Hepatocyte (in vitro differentiated cells): ENCODE results near the gene PGA4. TPM values are rescaled to one million over a fixed set of nuclear protein-coding genes. Genes with fewer than 3 reads are reported as not detected.

Source experiments
- DNase-seq: peaks from one replicate; pipeline ENCODE4 v3.0.0-alpha.2; 2016; ENCODE audit warnings: low spot score
- H2AFZ ChIP-seq: fragments of 200-600 bp; sonication (generic); 2 replicates; pipeline ENCODE4 v1.6.0; 2016; ENCODE audit warnings: antibody characterized with exemption, mild to moderate bottlenecking
- H3K27ac ChIP-seq: fragments of 200-600 bp; sonication (generic); 2 replicates; pipeline ENCODE4 v1.5.1; 2016; ENCODE audit warnings: mild to moderate bottlenecking
- H3K27me3 ChIP-seq: fragments of 200-600 bp; sonication (generic); 2 replicates; pipeline ENCODE4 v1.6.1; 2016
- H3K36me3 ChIP-seq: fragments of 200-600 bp; sonication (generic); replicated peaks from 2 replicates; pipeline ENCODE4 v1.5.1; 2016; ENCODE audit warnings: low read depth; ENCODE audit not compliant: insufficient read depth
- H3K4me1 ChIP-seq: fragments of 200-600 bp; sonication (generic); 2 replicates; pipeline ENCODE4 v1.5.1; 2016; ENCODE audit warnings: mild to moderate bottlenecking, moderate library complexity; ENCODE audit not compliant: insufficient read depth
- H3K4me2 ChIP-seq: fragments of 200-600 bp; sonication (generic); 2 replicates; pipeline ENCODE4 v1.6.0; 2016
- H3K4me3 ChIP-seq: fragments of 200-600 bp; sonication (generic); 2 replicates; pipeline ENCODE4 v1.5.1; 2016; ENCODE audit warnings: mild to moderate bottlenecking
- H3K79me2 ChIP-seq: fragments of 200-600 bp; sonication (generic); 2 replicates; pipeline ENCODE4 v1.6.0; 2017; ENCODE audit warnings: mild to moderate bottlenecking
- H3K9me2 ChIP-seq: fragments of 200-600 bp; sonication (generic); replicated peaks from 2 replicates; pipeline ENCODE4 v1.6.0; 2017; ENCODE audit warnings: mild to moderate bottlenecking; ENCODE audit not compliant: insufficient read depth
- H3K9me3 ChIP-seq: fragments of 200-600 bp; sonication (generic); 2 replicates; pipeline ENCODE4 v1.5.1; 2016; ENCODE audit warnings: low read depth, mild to moderate bottlenecking
- H4K20me1 ChIP-seq: fragments of 200-600 bp; sonication (generic); 2 replicates; pipeline ENCODE4 v1.6.0; 2016; ENCODE audit warnings: mild to moderate bottlenecking; ENCODE audit not compliant: insufficient read depth, poor library complexity, severe bottlenecking
- EZH2 ChIP-seq: fragments of 200-600 bp; sonication (generic); IDR thresholded peaks from 2 replicates; pipeline ENCODE4 v1.6.1; 2016; ENCODE audit warnings: antibody characterized with exemption, mild to moderate bottlenecking, borderline replicate concordance
- EZH2phosphoT487 ChIP-seq: fragments of 200-600 bp; sonication (generic); IDR thresholded peaks from one replicate; pipeline ENCODE4 v1.6.1; 2018; ENCODE audit warnings: antibody characterized with exemption, mild to moderate bottlenecking, low read depth, moderate library complexity; ENCODE audit not compliant: unreplicated experiment, severe bottlenecking
- WGBS: methylation state at CpG from one replicate; pipeline ENCODE4 v1.1.6; 2016; ENCODE audit warnings: low lambda C conversion rate; ENCODE audit errors: missing lambda C conversion rate; 5-methylcytosine and 5-hydroxymethylcytosine counted together
- polyA plus RNA-seq: library from polyadenylated mRNA; unstranded; fragments of >200 nt; fragmentation: Nextera tagmentation; extraction: Ambion mirVana; gene quantifications from 2 replicates; pipeline ENCODE4 v1.2.1, GENCODE V29; 2016
- total RNA-seq: library from RNA; depleted of rRNA; stranded (reverse); fragments of >200 nt; gene quantifications from 2 replicates; pipeline ENCODE4 v1.2.3, GENCODE V29; 2014
- TF ChIP-seq, protein P1 (sequence below): fragments of 200-600 bp; sonication (generic); IDR thresholded peaks from 2 replicates; pipeline ENCODE4 v1.5.1; 2016; ENCODE audit warnings: antibody characterized with exemption, mild to moderate bottlenecking; ENCODE audit not compliant: poor library complexity

The PGA4 gene
- total and polyA plus RNA-seq, 2 experiments from 2014 or later = 2.0 to 16.2 TPM

DNA sequence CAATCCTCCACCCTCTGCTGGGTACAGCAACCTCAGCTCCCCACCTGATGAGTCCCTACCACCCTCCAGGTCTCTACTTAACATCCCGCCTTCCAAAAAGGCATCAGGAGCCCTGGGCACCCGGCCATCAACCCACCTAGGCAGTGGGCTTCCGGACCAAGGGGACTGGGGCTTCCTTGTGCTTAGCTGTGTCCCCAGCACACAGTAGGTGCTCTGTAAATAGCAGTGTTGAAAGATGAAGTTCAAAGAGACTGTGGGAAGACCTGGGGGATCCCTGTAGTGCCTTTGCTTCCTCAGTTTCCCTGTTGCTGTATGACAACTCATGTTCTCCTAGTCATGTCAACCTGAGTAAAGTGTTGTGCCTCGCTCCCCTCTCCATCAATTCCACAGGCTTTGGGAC is 51.9 kb downstream of the PGA4 start:
- no peaks in the 10 kb centered on the region for H3K9me3 ChIP-seq
- TF ChIP-seq EZH2phosphoT487 (no peak), EZH2 (no peak)
- TF ChIP-seq, protein P1, sequence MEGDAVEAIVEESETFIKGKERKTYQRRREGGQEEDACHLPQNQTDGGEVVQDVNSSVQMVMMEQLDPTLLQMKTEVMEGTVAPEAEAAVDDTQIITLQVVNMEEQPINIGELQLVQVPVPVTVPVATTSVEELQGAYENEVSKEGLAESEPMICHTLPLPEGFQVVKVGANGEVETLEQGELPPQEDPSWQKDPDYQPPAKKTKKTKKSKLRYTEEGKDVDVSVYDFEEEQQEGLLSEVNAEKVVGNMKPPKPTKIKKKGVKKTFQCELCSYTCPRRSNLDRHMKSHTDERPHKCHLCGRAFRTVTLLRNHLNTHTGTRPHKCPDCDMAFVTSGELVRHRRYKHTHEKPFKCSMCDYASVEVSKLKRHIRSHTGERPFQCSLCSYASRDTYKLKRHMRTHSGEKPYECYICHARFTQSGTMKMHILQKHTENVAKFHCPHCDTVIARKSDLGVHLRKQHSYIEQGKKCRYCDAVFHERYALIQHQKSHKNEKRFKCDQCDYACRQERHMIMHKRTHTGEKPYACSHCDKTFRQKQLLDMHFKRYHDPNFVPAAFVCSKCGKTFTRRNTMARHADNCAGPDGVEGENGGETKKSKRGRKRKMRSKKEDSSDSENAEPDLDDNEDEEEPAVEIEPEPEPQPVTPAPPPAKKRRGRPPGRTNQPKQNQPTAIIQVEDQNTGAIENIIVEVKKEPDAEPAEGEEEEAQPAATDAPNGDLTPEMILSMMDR = no peak
- 95% methylated on average over 4 of the region's 4 CpGs for WGBS
- DNase-seq = no peak
- no peak overlapping the region for H3K4me2 ChIP-seq
- no peaks in the 10 kb centered on the region for H4K20me1 ChIP-seq
- no peaks in the 10 kb centered on the region for H3K9me2 ChIP-seq
- H3K36me3 ChIP-seq = no peaks in the 10 kb centered on the region
- H2AFZ ChIP-seq = no peak overlapping the region
- no peaks in the 10 kb centered on the region for H3K27me3 ChIP-seq
- no peak overlapping the region for H3K27ac ChIP-seq
- no peaks in the 10 kb centered on the region for H3K79me2 ChIP-seq
- no peaks in the 10 kb centered on the region for H3K4me1 ChIP-seq
- no peak overlapping the region for H3K4me3 ChIP-seq

DNA sequence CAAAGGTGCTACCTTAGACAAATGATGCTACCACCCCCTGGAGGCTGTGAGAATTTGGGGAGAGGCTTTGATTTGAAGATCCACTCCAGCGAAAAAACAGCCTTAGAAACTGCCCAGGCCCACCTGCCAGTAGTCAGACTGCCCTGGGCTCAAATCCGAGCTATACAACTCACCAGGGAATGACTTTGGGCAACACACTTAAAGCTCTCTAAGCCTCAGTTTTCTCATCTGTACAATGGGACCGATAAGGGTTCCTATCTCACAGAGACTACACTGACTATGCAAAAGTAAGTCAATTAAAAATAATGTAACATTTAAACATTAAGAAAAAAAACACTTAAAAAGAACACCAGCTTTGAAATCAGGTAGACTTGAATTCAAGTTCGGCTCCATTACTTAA is 53.0 kb downstream of the PGA4 start:
- WGBS = 95% methylated on average over 4 of the region's 4 CpGs
- Histone ChIP-seq H3K4me1 (no peaks in the 10 kb centered on the region), H3K27me3 (no peaks in the 10 kb centered on the region), H4K20me1 (no peaks in the 10 kb centered on the region), H2AFZ (no peak overlapping the region), H3K4me3 (no peak overlapping the region), H3K4me2 (no peak overlapping the region), H3K9me2 (no peaks in the 10 kb centered on the region), H3K27ac (no peak overlapping the region), H3K36me3 (no peaks in the 10 kb centered on the region), H3K9me3 (no peaks in the 10 kb centered on the region), H3K79me2 (no peaks in the 10 kb centered on the region)
- TF ChIP-seq, protein P1 = no peak
- no peak for TF ChIP-seq EZH2
- TF ChIP-seq EZH2phosphoT487 = no peak
- no peak for DNase-seq

DNA sequence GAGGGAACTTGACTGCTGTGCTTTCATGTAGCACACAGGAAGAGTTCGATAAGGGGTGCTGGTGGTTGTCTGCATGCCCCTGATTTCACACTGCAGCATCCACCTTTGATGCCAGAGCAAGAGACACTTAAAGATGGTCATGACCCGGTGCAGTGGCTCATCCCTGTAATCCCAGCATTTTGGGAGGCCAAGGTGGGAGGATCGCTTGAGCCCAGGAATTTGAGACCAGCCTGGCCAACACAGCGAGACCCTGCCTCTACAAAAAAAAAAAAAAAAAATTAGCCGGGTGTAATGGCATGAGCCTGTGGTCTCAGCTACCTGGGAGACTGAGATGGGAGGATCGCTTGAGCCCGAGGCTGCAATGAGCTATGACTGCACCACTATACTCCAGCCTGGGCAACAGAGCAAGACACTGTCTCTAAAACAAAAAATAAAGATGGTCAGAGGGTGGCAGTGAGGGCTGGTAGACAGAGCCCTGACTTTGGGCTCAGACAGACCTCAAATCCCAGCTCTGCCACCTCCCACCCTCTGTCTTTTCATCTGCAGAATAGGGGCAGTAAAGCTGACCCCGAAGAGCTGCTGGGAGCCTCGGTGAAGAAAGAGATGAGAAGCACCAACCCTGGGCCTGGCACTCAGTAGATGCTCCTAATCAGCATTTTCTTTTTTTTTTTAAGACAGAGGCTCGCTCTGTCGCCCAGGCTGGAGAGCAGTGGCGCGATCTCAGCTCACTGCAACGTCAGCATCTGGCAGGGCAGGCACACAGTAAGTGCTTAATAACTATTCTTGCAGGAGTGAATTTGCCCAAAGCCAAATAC is 55.2 kb downstream of the PGA4 start:
- Histone ChIP-seq H3K27ac (no peak overlapping the region), H3K36me3 (no peaks in the 10 kb centered on the region), H2AFZ (no peak overlapping the region), H3K79me2 (no peaks in the 10 kb centered on the region), H3K27me3 (no peaks in the 10 kb centered on the region), H3K9me2 (no peaks in the 10 kb centered on the region), H3K4me2 (no peak overlapping the region), H3K9me3 (no peaks in the 10 kb centered on the region), H3K4me1 (no peaks in the 10 kb centered on the region), H3K4me3 (no peak overlapping the region), H4K20me1 (no peaks in the 10 kb centered on the region)
- TF ChIP-seq EZH2phosphoT487 = no peak
- TF ChIP-seq, protein P1 = no peak
- no peak for TF ChIP-seq EZH2
- WGBS = 84% methylated on average over 13 of the region's 14 CpGs
- DNase-seq = no peak
